HK-2 (cell line): ENCODE data around the gene GFRA3.
"Not testable (repeated sequence)": the region's sequence is repeated elsewhere in the genome, so short reads cannot be mapped to it uniquely, and the experiment has no call there.

Source experiments
- DNase-seq: peaks from one replicate; pipeline ENCODE4 v3.0.0-alpha.2; 2018; ENCODE audit not compliant: unreplicated experiment

Gene GFRA3

GRCh38 chr5:138274189-138274853 is at the start of gene GFRA3:
Gene GFRA3 (minus strand): TSS chr5:138274621. CDS start chr5:138274424, 197 bp downstream.
- DNase-seq: no peak

GRCh38 chr5:138318211-138318610 is 43.8 kb upstream of the GFRA3 start:
- not testable (repeated sequence) for DNase-seq

GRCh38 chr5:138316355-138316754 is 41.9 kb upstream of the GFRA3 start:
- no peak for DNase-seq

GRCh38 chr5:138315751-138316278 is 41.4 kb upstream of the GFRA3 start:
- DNase-seq: no peak

GRCh38 chr5:138305797-138306196 is 31.4 kb upstream of the GFRA3 start:
- no peak for DNase-seq

- DNase-seq: no peak
Measured at GRCh38 chr5:138303372-138303771, 29.0 kb upstream of the GFRA3 start.

GRCh38 chr5:138289296-138289695 is 14.9 kb upstream of the GFRA3 start:
- DNase-seq: no peak

- no peak for DNase-seq
Measured at GRCh38 chr5:138287246-138287645, 12.8 kb upstream of the GFRA3 start.

GRCh38 chr5:138282920-138283742 is 8.7 kb upstream of the GFRA3 start:
- DNase-seq: peak; percentile 20

- DNase-seq: no peak
Measured at GRCh38 chr5:138280915-138281314, 6.5 kb upstream of the GFRA3 start.

GRCh38 chr5:138276402-138277054 is 2.1 kb upstream of the GFRA3 start:
- DNase-seq: no peak

GRCh38 chr5:138275895-138276294 is 1.5 kb upstream of the GFRA3 start:
- no peak for DNase-seq

- DNase-seq: no peak
Measured at GRCh38 chr5:138275379-138275782, 960 bp upstream of the GFRA3 start.

GRCh38 chr5:138273834-138274188 is 610 bp downstream of the GFRA3 start:
- no peak for DNase-seq

GRCh38 chr5:138272681-138273080 is 1.7 kb downstream of the GFRA3 start:
- no peak for DNase-seq

- no peak for DNase-seq
Measured at GRCh38 chr5:138271281-138271680, 3.1 kb downstream of the GFRA3 start.

GRCh38 chr5:138264183-138264582 is 10.2 kb downstream of the GFRA3 start:
- DNase-seq: no peak

- DNase-seq: no peak
Measured at GRCh38 chr5:138263581-138263980, 10.8 kb downstream of the GFRA3 start.

- no peak for DNase-seq
Measured at GRCh38 chr5:138258704-138259292, 15.6 kb downstream of the GFRA3 start.

- DNase-seq: no peak
Measured at GRCh38 chr5:138257583-138257982, 16.8 kb downstream of the GFRA3 start.

- DNase-seq: no peak
Measured at GRCh38 chr5:138252944-138253343, 21.5 kb downstream of the GFRA3 start.

- not testable (repeated sequence) for DNase-seq
Measured at GRCh38 chr5:138247800-138248199, 26.6 kb downstream of the GFRA3 start.
